Transverse colon (tissue), 4 donors: Measurements from ENCODE around the gene GPC6. TPM values are rescaled to one million over a fixed set of nuclear protein-coding genes. Genes with fewer than 3 reads are reported as not detected.

Experiments
- DNase-seq: peaks from one replicate; pipeline ENCODE4 v3.0.0-alpha.2; 2019
- H3K27ac ChIP-seq, 4 donors: fragments of 200-600 bp; sonication (generic); 2 replicates each; pipeline ENCODE4 v1.5.1; 2016 to 2018; ENCODE audit warnings: inconsistent platforms in 4 of 4
- H3K27me3 ChIP-seq: fragments of 200-600 bp; sonication (generic); 2 replicates; pipeline ENCODE4 v1.5.1; 2017; ENCODE audit warnings: inconsistent platforms
- H3K36me3 ChIP-seq, 4 donors: fragments of 200-600 bp; sonication (generic); 2 replicates each; pipeline ENCODE4 v1.5.1; 2017 to 2019; ENCODE audit warnings: inconsistent platforms in 4 of 4
- H3K4me1 ChIP-seq, 4 donors: fragments of 200-600 bp; sonication (generic); 2 replicates each; pipeline ENCODE4 v1.5.1; 2017 to 2020; ENCODE audit warnings: inconsistent platforms in 4 of 4
- H3K4me3 ChIP-seq, 4 donors: fragments of 200-600 bp; sonication (generic); 1 replicate in 1 of 4; 2 replicates in 3 of 4; pipeline versions ENCODE4 v1.5.1 to v1.6.1; 2017 to 2019; ENCODE audit warnings: inconsistent platforms in 4 of 4
- H3K9me3 ChIP-seq, 2 donors: fragments of 200-600 bp; sonication (generic); 2 replicates each; pipeline ENCODE4 v1.5.1; 2017 to 2019; ENCODE audit warnings: inconsistent platforms in 2 of 2
- EP300 ChIP-seq: sonication (generic); formaldehyde crosslinking; IDR thresholded peaks from one replicate; pipeline ENCODE4 v1.6.1; 2017; ENCODE audit warnings: antibody characterized with exemption, low read depth
- POLR2A ChIP-seq: fragments of 450-650 bp; IDR thresholded peaks from one replicate; pipeline ENCODE4 v1.6.1; 2016; ENCODE audit warnings: antibody characterized with exemption, mild to moderate bottlenecking, moderate library complexity
- POLR2AphosphoS5 ChIP-seq, 3 donors: sonication (generic); formaldehyde crosslinking; IDR thresholded peaks; one replicate each; pipeline ENCODE4 v1.6.1; 2016; ENCODE audit warnings: antibody characterized with exemption in 3 of 3
- WGBS, 2 donors: methylation state at CpG; one replicate each; pipeline ENCODE4 v1.1.5; 2018; ENCODE audit warnings: low coverage in 1 of 2; 5-methylcytosine and 5-hydroxymethylcytosine counted together
- in situ Hi-C, 4 donors: fragments of 200-750 bp; cut with MboI; loops; one replicate each; pipeline versions ENCODE4 v1.15.0 to v1.15.1; 2017; ENCODE audit warnings: low sequenced_read_pairs in 3 of 4, low pct_ligation_motif_present in 1 of 4, low pct_unique_long_range_greater_than_20kb in 1 of 4
- intact Hi-C: fragments of 100-400 bp; cut with DNase I; formaldehyde crosslinking; loops from one replicate; pipeline ENCODE4 v1.15.1; 2023; ENCODE audit warnings: low total_unique reads
- total RNA-seq, 4 donors: library from RNA; depleted of rRNA; stranded (reverse); fragments of >200 nt; gene quantifications; one replicate each; pipeline ENCODE4 v1.1.0, GENCODE V29; 2016
- TF ChIP-seq, protein P1 (sequence below), 5 experiments: fragments of 200-600 bp in 3 of 5; fragments of 450-650 bp in 2 of 5; sonication (generic) in 3 of 5; IDR thresholded peaks; 1 replicate in 2 of 5; 2 replicates in 3 of 5; pipeline ENCODE4 v1.5.1; 2016 to 2017; ENCODE audit warnings: antibody characterized with exemption in 5 of 5, inconsistent platforms in 3 of 5, mild to moderate bottlenecking in 2 of 5, moderate library complexity in 1 of 5

GPC6 gene
- total RNA-seq, 4 donors from 2014 or later: 0.75 to 5.7 (median 4.0) TPM

- in situ Hi-C loops: no loop called here
- no peak overlapping the region for H3K27ac ChIP-seq
- H3K4me3 ChIP-seq: no peak overlapping the region
- no peaks in the 10 kb centered on the region for H3K4me1 ChIP-seq
- H3K36me3 ChIP-seq: no peaks in the 10 kb centered on the region
- intact Hi-C loops: no loop called here
- no peaks in the 10 kb centered on the region for H3K9me3 ChIP-seq
- TF ChIP-seq POLR2AphosphoS5 (IDR thresholded peaks at IDR 0.05) (no peak), POLR2A (no peak), EP300 (no peak)
- TF ChIP-seq, protein P1, sequence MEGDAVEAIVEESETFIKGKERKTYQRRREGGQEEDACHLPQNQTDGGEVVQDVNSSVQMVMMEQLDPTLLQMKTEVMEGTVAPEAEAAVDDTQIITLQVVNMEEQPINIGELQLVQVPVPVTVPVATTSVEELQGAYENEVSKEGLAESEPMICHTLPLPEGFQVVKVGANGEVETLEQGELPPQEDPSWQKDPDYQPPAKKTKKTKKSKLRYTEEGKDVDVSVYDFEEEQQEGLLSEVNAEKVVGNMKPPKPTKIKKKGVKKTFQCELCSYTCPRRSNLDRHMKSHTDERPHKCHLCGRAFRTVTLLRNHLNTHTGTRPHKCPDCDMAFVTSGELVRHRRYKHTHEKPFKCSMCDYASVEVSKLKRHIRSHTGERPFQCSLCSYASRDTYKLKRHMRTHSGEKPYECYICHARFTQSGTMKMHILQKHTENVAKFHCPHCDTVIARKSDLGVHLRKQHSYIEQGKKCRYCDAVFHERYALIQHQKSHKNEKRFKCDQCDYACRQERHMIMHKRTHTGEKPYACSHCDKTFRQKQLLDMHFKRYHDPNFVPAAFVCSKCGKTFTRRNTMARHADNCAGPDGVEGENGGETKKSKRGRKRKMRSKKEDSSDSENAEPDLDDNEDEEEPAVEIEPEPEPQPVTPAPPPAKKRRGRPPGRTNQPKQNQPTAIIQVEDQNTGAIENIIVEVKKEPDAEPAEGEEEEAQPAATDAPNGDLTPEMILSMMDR (IDR thresholded peaks at IDR 0.05): no peak
- no peak for DNase-seq
- no peaks in the 10 kb centered on the region for H3K27me3 ChIP-seq
- 79 to 95% methylated on average over 4 to 6 of the region's 6 CpGs for WGBS, 2 donors
Measured at GRCh38 chr13:93420887-93421286, 194.3 kb downstream of the GPC6 start.

- DNase-seq: no peak
- WGBS, 2 donors: 64 to 68% methylated on average over 2 of the region's 2 CpGs
- H3K27ac ChIP-seq: no peak overlapping the region
- no peaks in the 10 kb centered on the region for H3K36me3 ChIP-seq
- H3K4me1 ChIP-seq: no peaks in the 10 kb centered on the region
- in situ Hi-C loops: no loop called here
- TF ChIP-seq, protein P1 (IDR thresholded peaks at IDR 0.05): no peak
- peak in 1 of 3 donors; percentile 41 for TF ChIP-seq POLR2AphosphoS5 (IDR thresholded peaks at IDR 0.05)
- H3K9me3 ChIP-seq: no peaks in the 10 kb centered on the region
- intact Hi-C loops: no loop called here
- H3K4me3 ChIP-seq: no peak overlapping the region
- H3K27me3 ChIP-seq: no peaks in the 10 kb centered on the region
Measured at GRCh38 chr13:93422980-93423543, 196.5 kb downstream of the GPC6 start.

GRCh38 chr13:93425411-93425810, 198.8 kb downstream of the GPC6 start:
- no peak for DNase-seq
- in situ Hi-C loops: no loop called here
- Histone ChIP-seq H3K4me3 (no peak overlapping the region), H3K27me3 (no peaks in the 10 kb centered on the region), H3K4me1 (no peaks in the 10 kb centered on the region), H3K9me3 (no peaks in the 10 kb centered on the region), H3K36me3 (no peaks in the 10 kb centered on the region), H3K27ac (no peak overlapping the region)
- WGBS, 2 donors: 84 to 100% methylated on average over 2 to 3 of the region's 3 CpGs
- intact Hi-C loops: no loop called here
- no peak for TF ChIP-seq EP300
- TF ChIP-seq POLR2AphosphoS5 (IDR thresholded peaks at IDR 0.05): no peak
- no peak for TF ChIP-seq POLR2A
- TF ChIP-seq, protein P1 (IDR thresholded peaks at IDR 0.05): no peak

GRCh38 chr13:93430381-93430780, 203.8 kb downstream of the GPC6 start:
- Histone ChIP-seq H3K4me3 (no peak overlapping the region), H3K36me3 (no peaks in the 10 kb centered on the region), H3K27me3 (no peaks in the 10 kb centered on the region), H3K4me1 (no peaks in the 10 kb centered on the region), H3K9me3 (no peaks in the 10 kb centered on the region), H3K27ac (no peak overlapping the region)
- intact Hi-C loops (no loop called here), in situ Hi-C loops (no loop called here)
- no peak for DNase-seq
- TF ChIP-seq POLR2A (no peak), POLR2AphosphoS5 (IDR thresholded peaks at IDR 0.05) (no peak), EP300 (no peak)
- TF ChIP-seq, protein P1 (IDR thresholded peaks at IDR 0.05): no peak
- 67 to 69% methylated on average over 2 of the region's 2 CpGs for WGBS, 2 donors
